ENCODE data around the gene PSMB7. TPM values are rescaled to one million over a fixed set of nuclear protein-coding genes. Genes with fewer than 3 reads are reported as not detected.
A peak's percentile ranks its signal among the peaks of the same experiment; 100 is the strongest.

PSMB7 gene
- total RNA-seq, 2 donors from 2014 or later: 120 to 126 TPM

- H3K36me3 Mint-ChIP-seq (ENCODE audit: insufficient read depth in 2 of 2): peaks cover 0 to 10% of the 10 kb centered on the region in 2 donors
- ATAC-seq (replicated peaks in 1 of 2) (no peak), DNase-seq (no peak)
- H3K9me3 Mint-ChIP-seq: no peaks in the 10 kb centered on the region
- H3K27ac Mint-ChIP-seq: no peak overlapping the region
- peaks cover 12% of the 10 kb centered on the region for H3K4me1 Mint-ChIP-seq (ENCODE audit: low read depth)
- no peak overlapping the region for H3K4me3 Mint-ChIP-seq
- no peaks in the 10 kb centered on the region for H3K27me3 Mint-ChIP-seq (ENCODE audit: low read depth)
Observed at GRCh38 chr9:124376329-124376728, 38.9 kb downstream of the PSMB7 start.

GRCh38 chr9:124375726-124376125 is 39.5 kb downstream of the PSMB7 start:
- peaks cover 17% of the 10 kb centered on the region for H3K4me1 Mint-ChIP-seq (ENCODE audit: low read depth)
- H3K27me3 Mint-ChIP-seq (ENCODE audit: low read depth): no peaks in the 10 kb centered on the region
- no peak for DNase-seq
- no peak overlapping the region for H3K4me3 Mint-ChIP-seq
- no peak for ATAC-seq (replicated peaks in 1 of 2)
- no peak overlapping the region for H3K27ac Mint-ChIP-seq
- H3K36me3 Mint-ChIP-seq (ENCODE audit: insufficient read depth in 2 of 2): peaks cover 0 to 10% of the 10 kb centered on the region in 2 donors
- no peaks in the 10 kb centered on the region for H3K9me3 Mint-ChIP-seq

- Mint-ChIP-seq H3K4me1 (ENCODE audit: low read depth) (peaks cover 17% of the 10 kb centered on the region), H3K9me3 (no peaks in the 10 kb centered on the region), H3K4me3 (no peak overlapping the region), H3K27ac (no peak overlapping the region), H3K27me3 (ENCODE audit: low read depth) (no peaks in the 10 kb centered on the region), H3K36me3 (ENCODE audit: insufficient read depth in 2 of 2) (peaks cover 0 to 4% of the 10 kb centered on the region in 2 donors)
- no peak for DNase-seq
- no peak for ATAC-seq (replicated peaks in 1 of 2)
Observed at GRCh38 chr9:124373851-124374250, 41.4 kb downstream of the PSMB7 start.

GRCh38 chr9:124373386-124373785 is 41.9 kb downstream of the PSMB7 start:
- H3K9me3 Mint-ChIP-seq: no peaks in the 10 kb centered on the region
- no peak overlapping the region for H3K4me3 Mint-ChIP-seq
- H3K4me1 Mint-ChIP-seq (ENCODE audit: low read depth): peaks cover 19% of the 10 kb centered on the region
- peaks cover 0 to 4% of the 10 kb centered on the region in 2 donors for H3K36me3 Mint-ChIP-seq (ENCODE audit: insufficient read depth in 2 of 2)
- H3K27me3 Mint-ChIP-seq (ENCODE audit: low read depth): no peaks in the 10 kb centered on the region
- H3K27ac Mint-ChIP-seq: no peak overlapping the region
- no peak for ATAC-seq (replicated peaks in 1 of 2)
- DNase-seq: no peak

- DNase-seq (no peak), ATAC-seq (replicated peaks in 1 of 2) (no peak)
- no peak overlapping the region for H3K4me3 Mint-ChIP-seq
- no peaks in the 10 kb centered on the region for H3K27me3 Mint-ChIP-seq (ENCODE audit: low read depth)
- H3K9me3 Mint-ChIP-seq: no peaks in the 10 kb centered on the region
- H3K4me1 Mint-ChIP-seq (ENCODE audit: low read depth): peaks cover 32% of the 10 kb centered on the region
- peaks cover 0 to 4% of the 10 kb centered on the region in 2 donors for H3K36me3 Mint-ChIP-seq (ENCODE audit: insufficient read depth in 2 of 2)
- no peak overlapping the region for H3K27ac Mint-ChIP-seq
Observed at GRCh38 chr9:124372038-124372437, 43.2 kb downstream of the PSMB7 start.

GRCh38 chr9:124370896-124371582 is 44.2 kb downstream of the PSMB7 start:
- Mint-ChIP-seq H3K36me3 (ENCODE audit: insufficient read depth in 2 of 2) (peaks cover 1 to 4% of the 10 kb centered on the region in 2 donors), H3K4me1 (ENCODE audit: low read depth) (peaks cover 40% of the 10 kb centered on the region), H3K27me3 (ENCODE audit: low read depth) (no peaks in the 10 kb centered on the region), H3K27ac (no peak overlapping the region), H3K4me3 (no peak overlapping the region), H3K9me3 (no peaks in the 10 kb centered on the region)
- ATAC-seq (replicated peaks in 1 of 2): no peak
- no peak for DNase-seq

- H3K4me1 Mint-ChIP-seq (ENCODE audit: low read depth): peaks cover 52% of the 10 kb centered on the region
- no peaks in the 10 kb centered on the region for H3K9me3 Mint-ChIP-seq
- H3K27ac Mint-ChIP-seq: no peak overlapping the region
- no peak overlapping the region for H3K4me3 Mint-ChIP-seq
- H3K36me3 Mint-ChIP-seq (ENCODE audit: insufficient read depth in 2 of 2): peaks cover 1 to 9% of the 10 kb centered on the region in 2 donors
- H3K27me3 Mint-ChIP-seq (ENCODE audit: low read depth): no peaks in the 10 kb centered on the region
- DNase-seq (no peak), ATAC-seq (replicated peaks in 1 of 2) (no peak)
Observed at GRCh38 chr9:124369231-124369797, 45.9 kb downstream of the PSMB7 start.

- Mint-ChIP-seq H3K4me1 (ENCODE audit: low read depth) (peaks cover 52% of the 10 kb centered on the region), H3K9me3 (no peaks in the 10 kb centered on the region), H3K4me3 (no peak overlapping the region), H3K36me3 (ENCODE audit: insufficient read depth in 2 of 2) (peaks cover 1 to 9% of the 10 kb centered on the region in 2 donors), H3K27ac (peak overlapping the region; percentile 11), H3K27me3 (ENCODE audit: low read depth) (no peaks in the 10 kb centered on the region)
- ATAC-seq (replicated peaks in 1 of 2) (no peak), DNase-seq (no peak)
Observed at GRCh38 chr9:124368692-124369091, 46.5 kb downstream of the PSMB7 start.

GRCh38 chr9:124366476-124367220 is 48.6 kb downstream of the PSMB7 start:
- Mint-ChIP-seq H3K9me3 (no peaks in the 10 kb centered on the region), H3K4me1 (ENCODE audit: low read depth) (peaks cover 43% of the 10 kb centered on the region), H3K27me3 (ENCODE audit: low read depth) (no peaks in the 10 kb centered on the region), H3K4me3 (no peak overlapping the region), H3K36me3 (ENCODE audit: insufficient read depth in 2 of 2) (peaks cover 1 to 9% of the 10 kb centered on the region in 2 donors), H3K27ac (no peak overlapping the region)
- no peak for ATAC-seq (replicated peaks in 1 of 2)
- no peak for DNase-seq

- Mint-ChIP-seq H3K4me3 (no peak overlapping the region), H3K27ac (peak overlapping the region; percentile 33), H3K4me1 (ENCODE audit: low read depth) (peaks cover 48% of the 10 kb centered on the region), H3K27me3 (ENCODE audit: low read depth) (no peaks in the 10 kb centered on the region), H3K36me3 (ENCODE audit: insufficient read depth in 2 of 2) (peaks cover 1 to 9% of the 10 kb centered on the region in 2 donors), H3K9me3 (no peaks in the 10 kb centered on the region)
- DNase-seq: no peak
- no peak for ATAC-seq (replicated peaks in 1 of 2)
Observed at GRCh38 chr9:124365036-124365435, 50.2 kb downstream of the PSMB7 start.

GRCh38 chr9:124364141-124364540 is 51.1 kb downstream of the PSMB7 start:
- Mint-ChIP-seq H3K4me1 (ENCODE audit: low read depth) (peaks cover 56% of the 10 kb centered on the region), H3K9me3 (no peaks in the 10 kb centered on the region), H3K4me3 (no peak overlapping the region), H3K36me3 (ENCODE audit: insufficient read depth in 2 of 2) (peaks cover 1 to 9% of the 10 kb centered on the region in 2 donors), H3K27me3 (ENCODE audit: low read depth) (no peaks in the 10 kb centered on the region), H3K27ac (no peak overlapping the region)
- DNase-seq (no peak), ATAC-seq (replicated peaks in 1 of 2) (no peak)

GRCh38 chr9:124363326-124364096 is 51.7 kb downstream of the PSMB7 start:
- Mint-ChIP-seq H3K27ac (no peak overlapping the region), H3K27me3 (ENCODE audit: low read depth) (no peaks in the 10 kb centered on the region), H3K4me3 (no peak overlapping the region), H3K4me1 (ENCODE audit: low read depth) (peaks cover 55% of the 10 kb centered on the region), H3K36me3 (ENCODE audit: insufficient read depth in 2 of 2) (peaks cover 1 to 9% of the 10 kb centered on the region in 2 donors), H3K9me3 (no peaks in the 10 kb centered on the region)
- DNase-seq (no peak), ATAC-seq (replicated peaks in 1 of 2) (no peak)

- Mint-ChIP-seq H3K4me1 (ENCODE audit: low read depth) (peaks cover 42% of the 10 kb centered on the region), H3K9me3 (no peaks in the 10 kb centered on the region), H3K27ac (peak overlapping the region; percentile 52), H3K27me3 (ENCODE audit: low read depth) (no peaks in the 10 kb centered on the region), H3K4me3 (no peak overlapping the region), H3K36me3 (ENCODE audit: insufficient read depth in 2 of 2) (peaks cover 0 to 9% of the 10 kb centered on the region in 2 donors)
- ATAC-seq (replicated peaks in 1 of 2) (no peak), DNase-seq (no peak)
Observed at GRCh38 chr9:124361128-124361527, 54.1 kb downstream of the PSMB7 start.

All from activated T-cell treated with anti-CD3 and anti-CD28 coated beads, Interleukin-2, amount 50 U/mL, for 72 hours (primary cell).